Renal cortex interstitium (tissue), 11 donors: ENCODE data around the gene XG. TPM values are rescaled to one million over a fixed set of nuclear protein-coding genes. Genes with fewer than 3 reads are reported as not detected.
"Not testable (repeated sequence)": the region's sequence is repeated elsewhere in the genome, so short reads cannot be mapped to it uniquely, and the experiment has no call there.

Source experiments
- DNase-seq, 11 donors: peaks; one replicate each; pipeline ENCODE4 v3.0.0-alpha.2; 2013; ENCODE audit warnings: low read depth in 9 of 11, low spot score in 4 of 11; ENCODE audit errors: extremely low read depth in 1 of 11
- polyA plus RNA-seq, 3 donors: library from polyadenylated mRNA; unstranded; fragments of 120-200 nt; gene quantifications; one replicate each; pipeline ENCODE4 v1.2.1, GENCODE V29; 2013; ENCODE audit not compliant: insufficient read length in 3 of 3

Gene XG
- polyA plus RNA-seq, 3 donors, result 0.20 to 0.53 (median 0.50) TPM

DNA sequence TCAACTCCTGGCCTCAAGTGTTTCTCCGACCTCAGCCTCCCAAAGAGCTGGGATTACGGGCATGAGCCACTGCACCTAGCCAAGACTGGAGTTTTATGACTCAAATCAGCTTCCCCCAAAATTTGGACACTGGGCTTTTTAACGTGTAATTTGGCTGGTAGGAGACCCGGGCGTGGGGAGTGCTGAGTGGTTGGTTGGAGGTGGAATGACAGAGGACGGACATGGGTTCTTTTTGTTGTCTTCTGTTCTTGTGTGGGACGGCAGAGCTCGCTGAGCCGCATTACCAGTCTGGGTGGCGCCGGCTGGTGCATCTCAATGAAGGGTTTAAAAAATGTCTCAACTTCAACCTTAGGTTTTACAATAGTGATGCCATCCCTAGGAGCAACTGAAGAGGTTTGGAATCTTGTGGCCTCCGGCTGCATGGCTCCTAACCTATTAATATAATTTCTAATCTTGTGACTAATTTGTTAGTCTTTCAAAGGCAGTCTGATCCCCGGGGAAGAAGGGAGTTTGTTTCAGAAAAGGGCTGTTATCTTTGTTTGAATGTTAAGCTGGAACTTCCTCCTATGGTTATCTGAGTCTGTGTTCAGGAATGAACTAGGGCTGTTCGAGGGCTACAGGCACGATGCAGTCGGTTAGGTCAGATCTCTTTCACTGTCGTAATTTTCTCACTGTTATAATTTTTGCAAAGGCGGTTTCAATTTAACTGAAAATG, 50.7 kb downstream of the XG start:
- DNase-seq, result not testable (repeated sequence)

DNA sequence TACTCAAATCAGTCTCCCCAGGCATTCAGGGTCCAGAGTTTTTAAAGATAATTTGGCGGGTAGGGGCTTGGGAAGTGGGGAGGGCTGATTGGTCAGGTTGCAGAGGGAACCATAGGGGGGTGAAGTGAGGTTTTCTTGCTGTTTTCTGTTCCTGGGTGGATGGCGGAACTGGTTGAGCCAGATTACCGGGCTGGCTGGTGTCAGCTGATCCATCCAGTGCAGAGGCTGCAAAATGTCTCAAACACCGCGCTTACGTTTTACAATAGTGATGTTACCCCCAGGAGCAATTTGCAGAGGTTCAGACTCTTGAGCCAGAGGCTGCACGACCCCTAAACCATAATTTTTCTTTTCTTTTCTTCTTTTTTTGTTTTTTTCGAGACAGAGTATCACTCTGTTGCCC, 51.6 kb downstream of the XG start:
- DNase-seq, result not testable (repeated sequence)

DNA sequence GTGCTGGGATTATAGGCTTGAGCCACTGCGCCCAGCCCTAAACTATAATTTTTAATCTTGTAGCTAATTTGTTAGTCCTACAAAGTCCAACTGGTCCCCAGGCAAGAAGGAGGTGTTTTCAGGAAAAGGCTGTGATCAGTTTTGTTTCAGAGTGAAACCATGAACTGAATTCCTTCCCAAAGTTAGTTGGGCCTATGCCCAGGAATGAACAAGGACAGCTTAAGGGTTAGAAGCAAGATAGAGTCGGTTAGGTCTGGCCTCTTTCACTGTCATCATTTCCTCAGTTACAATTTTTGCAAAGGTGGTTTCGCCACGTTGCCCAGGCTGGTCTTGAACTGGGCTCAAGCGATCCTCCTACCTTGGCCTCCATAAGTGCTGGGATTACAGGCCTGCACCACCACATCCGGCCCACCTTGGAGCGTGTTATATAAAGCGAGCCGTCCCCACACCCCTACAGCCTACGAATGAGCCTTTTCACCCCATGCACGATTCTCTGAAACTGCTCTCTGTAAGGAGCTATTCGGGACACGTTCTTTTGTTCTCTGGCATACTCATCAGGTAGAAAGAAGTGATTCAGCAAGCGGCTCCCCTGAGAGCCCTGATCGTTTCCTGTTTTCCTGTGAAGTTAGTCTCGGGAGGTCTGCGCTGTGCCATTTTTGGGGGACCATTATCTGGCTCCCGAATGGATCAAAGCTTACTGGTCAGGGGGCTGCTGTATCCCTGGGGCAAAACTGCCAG, 52.4 kb downstream of the XG start:
- not testable (repeated sequence) for DNase-seq

DNA sequence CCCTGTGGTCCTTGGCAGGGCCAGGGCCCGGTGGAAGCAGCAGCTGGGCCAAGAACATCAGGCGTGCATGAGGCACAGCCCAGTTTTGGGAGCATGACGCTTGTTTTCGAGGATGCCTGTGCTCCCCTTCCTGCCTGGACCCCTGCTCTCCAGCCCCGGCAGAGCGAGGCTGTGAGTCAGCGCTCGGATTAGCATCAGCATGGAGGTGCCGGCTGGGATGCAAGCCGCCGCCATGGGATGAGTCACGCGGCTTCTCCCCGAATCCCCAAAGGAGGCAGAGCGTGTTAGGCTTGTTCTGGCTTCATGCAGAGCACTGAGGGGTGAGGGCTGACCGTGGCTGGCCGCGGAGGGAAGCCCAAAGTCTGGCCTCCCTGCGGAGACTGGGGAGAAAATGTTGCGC, 53.0 kb downstream of the XG start:
- not testable (repeated sequence) for DNase-seq

DNA sequence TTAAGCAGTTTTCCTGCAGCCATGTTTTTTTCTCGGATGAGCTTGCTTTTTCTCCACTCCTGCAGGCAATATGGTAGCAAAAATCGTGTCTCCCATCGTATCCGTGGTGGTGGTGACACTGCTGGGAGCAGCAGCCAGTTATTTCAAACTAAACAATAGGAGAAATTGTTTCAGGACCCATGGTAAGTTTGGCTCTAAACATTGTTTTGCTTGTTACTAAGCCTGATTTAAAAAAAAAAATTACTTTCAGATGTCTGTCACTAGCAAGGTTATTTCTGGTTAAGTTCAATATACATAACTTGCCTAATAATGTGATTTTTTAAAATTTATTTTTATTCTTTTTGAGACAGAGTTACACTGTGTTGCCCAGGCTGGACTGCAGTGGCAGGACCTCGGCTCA, 59.4 kb downstream of the XG start:
- DNase-seq, result no peak

DNA sequence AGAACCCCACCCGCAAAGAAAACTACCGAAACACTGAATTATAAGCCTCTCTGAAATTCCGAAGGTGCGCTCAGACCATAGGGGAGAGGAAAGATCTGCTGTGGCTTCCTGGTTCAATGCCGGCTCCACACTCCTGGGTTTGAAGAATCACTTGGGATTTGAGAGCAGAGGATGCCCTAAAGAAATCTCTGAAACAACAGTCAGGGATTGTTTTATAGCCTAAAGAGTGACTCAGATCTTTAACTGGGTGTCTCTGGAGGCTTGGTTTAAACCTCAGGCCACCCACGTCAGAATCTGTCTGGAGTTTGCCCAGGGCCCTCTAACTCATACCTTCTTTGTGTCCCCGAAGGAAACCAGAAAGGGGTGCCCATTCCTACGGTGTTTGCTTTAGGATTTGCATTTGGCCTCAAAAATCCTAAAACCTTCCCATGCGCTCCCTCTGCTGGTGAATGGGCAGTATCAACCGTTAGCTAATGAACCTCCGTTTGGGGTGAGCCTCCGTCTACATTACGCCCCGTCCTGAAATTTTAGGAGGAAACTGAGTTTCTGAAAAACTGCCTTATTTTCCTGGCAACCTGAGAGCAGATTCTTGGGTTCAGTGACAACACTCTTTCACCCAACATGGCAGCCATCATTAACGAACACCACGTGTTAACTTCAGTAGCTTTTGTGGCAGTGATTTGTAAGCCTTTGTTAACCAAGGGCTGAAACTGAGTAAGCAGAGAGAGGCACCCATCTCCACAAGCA, 60.5 kb downstream of the XG start:
- DNase-seq, result peak in 2 of 11 donors; percentile 18 to 19

DNA sequence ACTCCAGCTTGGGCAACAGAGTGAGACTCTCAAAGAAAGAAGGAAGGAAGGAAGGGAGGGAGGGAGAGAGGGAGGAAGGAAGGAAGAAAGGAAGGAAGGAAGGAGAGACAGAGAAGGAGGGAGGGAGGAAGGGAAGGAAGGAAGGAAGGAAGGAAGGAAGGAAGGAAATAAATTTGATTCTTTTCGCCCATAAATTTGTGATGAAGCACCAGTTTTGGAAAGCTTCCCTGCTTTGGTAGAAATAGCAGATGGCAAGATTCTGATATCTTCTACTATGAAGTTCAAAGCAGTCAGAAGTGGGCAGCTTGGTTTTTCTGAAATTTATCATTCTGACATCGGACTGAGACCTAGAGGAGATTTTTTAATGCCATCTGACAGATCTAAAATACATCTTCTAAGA, 65.2 kb downstream of the XG start:
- DNase-seq, result no peak

DNA sequence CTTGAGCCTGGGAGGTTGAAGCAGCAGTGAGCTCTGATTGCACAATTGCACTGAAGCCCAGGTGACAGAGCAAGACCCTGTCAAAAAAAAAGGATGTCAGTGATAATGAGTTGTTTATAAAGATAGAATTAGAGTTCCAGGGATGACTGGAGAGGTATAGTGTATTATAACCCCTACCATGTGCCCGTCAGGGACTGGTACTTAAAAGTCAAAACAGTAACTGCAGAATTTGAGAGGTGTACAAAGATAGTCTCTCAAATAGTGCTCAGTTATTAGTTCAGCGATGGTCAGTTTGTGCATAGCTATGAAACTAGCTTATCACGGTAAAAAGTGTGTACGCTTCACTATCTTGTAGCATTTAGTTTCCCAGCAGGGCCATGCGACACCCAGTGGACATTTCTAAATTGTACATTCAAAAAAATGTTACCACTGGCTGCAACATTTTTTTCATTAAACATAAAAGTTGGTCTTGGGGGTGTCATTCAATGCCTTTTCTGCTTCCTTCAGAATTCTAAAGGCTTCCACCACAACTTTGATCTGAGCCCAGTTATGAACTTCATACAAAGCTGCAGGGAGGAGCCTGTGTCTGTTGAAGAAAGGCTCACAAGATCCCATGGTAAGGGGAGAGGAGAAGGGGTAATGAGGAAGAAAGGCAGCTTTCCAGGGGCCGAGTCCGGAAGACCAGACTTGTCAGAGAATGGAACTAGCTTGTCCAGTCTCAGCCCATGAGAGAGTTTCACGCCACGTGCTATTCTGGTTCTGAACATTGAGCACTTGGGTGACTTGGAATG, 67.7 kb downstream of the XG start:
- DNase-seq, result no peak

DNA sequence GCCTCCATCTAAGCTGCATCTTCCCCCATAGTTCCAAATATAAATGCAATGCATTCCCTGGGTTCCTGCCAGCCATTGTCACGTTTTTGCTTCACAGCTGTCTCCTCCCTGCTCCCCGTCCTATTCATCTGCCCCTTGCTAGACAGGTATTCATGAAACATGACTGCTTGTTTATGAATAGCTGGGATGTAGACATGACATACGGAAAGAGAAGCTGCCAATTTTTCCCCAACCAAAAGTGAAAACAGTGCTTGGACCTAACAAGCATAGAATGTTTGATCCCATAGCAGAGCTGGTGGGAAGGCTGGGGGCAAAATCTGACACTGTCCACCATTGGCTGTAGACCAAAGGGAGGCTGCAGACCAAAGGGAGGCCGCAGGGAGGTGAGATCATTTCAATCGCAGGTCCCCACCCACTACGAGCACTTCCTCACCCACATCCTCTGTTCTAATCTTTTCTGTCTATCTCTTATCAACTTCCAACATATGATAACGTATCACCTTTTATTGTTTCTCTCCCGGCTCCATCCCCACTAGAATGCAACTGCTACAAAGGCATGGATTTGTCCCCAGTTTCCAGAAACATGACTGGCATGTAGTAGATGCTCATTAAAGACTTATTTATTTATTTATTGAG, 68.4 kb downstream of the XG start:
- DNase-seq, result no peak

DNA sequence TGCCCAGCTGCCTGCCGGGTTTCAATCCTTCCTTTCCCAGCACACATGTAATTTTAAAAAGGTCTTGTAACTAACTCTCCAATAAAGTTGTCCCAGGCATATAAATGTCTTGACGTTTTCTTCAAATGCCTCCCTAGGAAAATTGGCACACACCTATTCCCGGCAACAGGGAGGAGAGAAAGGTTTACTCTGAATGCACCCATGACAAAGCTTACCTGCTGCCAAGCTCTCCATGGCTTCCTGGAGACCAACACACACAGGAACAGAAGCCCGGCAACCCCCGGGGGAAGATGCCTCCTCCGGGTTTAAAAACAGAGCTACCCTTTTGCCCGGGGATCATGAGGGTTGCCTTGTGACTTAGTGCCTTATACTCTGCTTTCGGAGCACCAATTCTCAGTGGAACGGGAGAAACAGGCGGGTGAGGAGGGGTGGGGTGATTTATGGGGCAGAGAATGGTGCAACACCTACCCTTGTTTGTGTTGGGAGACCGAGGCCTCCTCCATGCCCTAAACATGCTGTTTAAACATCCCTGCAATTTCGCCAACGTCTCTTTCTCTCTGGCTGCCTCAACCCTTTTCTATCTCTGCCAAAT, 72.1 kb downstream of the XG start:
- DNase-seq, result no peak

DNA sequence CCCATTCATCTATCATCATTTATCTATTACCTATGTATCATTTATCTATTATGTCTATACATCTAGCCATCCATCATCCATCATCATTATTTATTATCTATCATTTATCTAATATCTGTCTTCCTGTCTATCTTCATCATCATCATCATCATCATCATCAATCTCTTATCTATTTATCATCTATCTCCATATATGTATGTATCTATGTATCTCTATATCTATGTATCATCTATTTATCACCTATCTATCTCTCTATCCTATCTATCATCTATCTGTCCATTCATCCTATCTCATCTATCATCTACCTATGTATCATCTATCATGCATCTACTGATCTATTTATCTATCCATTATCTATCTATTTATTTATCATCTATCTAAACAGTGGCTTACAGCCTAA, 73.0 kb downstream of the XG start:
- no peak for DNase-seq

DNA sequence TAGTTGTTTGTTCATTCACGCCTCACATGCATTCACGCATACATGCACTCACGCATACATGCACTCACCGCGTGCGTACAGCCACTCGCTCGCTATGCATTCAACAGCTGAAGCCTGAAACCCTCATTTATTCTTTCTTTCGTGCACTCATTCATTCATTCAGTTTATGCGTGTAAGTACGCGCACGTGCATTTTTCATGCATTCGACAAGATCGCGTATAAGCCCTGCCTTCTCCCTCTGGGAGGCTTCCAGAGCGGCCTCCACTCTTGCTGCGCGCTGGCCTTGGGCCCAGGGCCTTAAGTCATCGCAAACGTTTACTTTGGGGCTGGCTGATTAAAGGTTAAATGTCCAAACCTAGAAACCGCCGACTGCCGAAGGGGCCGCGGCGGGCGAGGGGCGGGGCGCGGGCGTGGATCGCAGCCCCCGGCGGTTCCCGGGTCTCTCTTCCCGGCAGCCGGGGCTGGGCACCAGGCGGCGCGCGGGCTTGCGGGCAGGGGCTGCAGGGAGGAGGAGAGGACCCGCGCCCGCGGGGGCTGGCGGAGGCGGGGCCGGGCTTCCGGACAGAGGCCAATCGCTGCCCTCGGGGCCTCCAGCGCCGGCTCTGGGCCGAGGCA, 76.6 kb downstream of the XG start, which contains the start of gene GYG2:
GYG2 (plus strand) TSS at position 587 of the 615 bp plus-strand sequence. CDS start 1,259 bp downstream, outside the sequence.
- DNase-seq, result peak in 2 of 11 donors; percentile 20 to 43

DNA sequence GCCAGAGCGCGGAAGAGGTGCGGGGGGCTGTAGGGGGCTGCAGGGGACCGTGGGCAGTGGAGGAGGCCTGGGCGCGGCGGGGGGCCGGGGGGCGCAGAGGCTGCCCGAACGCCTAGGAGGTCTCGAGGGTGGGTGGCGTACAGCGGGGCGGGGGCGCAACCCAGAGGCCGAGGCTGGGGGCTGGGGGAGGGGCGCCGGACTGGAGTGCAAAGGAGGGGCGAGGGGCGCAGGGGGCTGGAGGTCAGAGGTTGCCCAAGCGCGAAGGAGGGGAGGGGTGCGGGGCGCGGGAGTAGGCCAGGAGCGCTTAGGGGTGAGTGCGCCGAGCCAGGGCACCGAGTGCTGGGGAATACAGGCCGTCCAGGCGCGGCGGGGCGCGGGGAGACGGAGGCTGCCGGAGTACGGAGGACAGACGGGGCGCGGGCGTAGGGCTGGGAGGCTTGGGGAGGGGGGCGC, 77.1 kb downstream of the XG start:
- no peak for DNase-seq

DNA sequence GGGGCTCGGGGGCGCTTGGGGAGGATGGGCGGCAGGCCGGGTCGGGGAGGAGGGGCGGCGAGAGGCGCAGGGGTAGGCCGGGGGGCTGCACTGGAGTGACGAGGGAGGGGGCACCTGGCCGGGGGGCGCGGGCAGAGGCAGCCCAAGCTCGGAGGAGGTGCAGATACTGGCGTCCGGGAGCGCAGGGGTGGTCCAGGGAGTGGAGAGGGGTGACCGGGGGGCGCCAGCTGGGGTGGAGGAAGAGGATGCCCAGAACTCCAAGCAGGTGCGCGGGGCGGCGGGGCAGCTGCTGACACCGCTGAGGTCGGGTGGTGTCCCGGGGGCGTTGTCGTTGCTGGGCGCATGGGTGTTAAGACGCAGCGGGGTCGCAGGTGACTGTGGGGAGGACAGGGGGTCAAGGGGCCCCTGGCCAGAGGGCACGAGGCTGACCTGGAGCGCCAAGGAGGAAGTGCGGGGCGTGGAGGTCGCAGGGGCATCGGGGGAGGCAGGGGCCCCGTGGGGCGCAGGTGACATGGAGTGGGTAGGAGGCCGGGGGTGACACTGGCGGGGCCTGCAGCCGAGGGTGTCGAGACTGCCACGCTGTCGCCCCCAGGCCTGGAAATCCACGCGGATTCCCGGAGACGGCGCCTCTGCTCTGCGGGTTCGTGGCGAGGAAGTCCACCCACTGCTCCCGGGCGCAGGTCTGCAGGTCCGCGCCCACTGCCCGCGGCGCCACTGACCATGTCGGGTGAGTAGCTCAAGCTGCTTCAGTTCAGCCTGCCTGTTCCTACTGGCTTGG, 77.8 kb downstream of the XG start:
- DNase-seq, result no peak

DNA sequence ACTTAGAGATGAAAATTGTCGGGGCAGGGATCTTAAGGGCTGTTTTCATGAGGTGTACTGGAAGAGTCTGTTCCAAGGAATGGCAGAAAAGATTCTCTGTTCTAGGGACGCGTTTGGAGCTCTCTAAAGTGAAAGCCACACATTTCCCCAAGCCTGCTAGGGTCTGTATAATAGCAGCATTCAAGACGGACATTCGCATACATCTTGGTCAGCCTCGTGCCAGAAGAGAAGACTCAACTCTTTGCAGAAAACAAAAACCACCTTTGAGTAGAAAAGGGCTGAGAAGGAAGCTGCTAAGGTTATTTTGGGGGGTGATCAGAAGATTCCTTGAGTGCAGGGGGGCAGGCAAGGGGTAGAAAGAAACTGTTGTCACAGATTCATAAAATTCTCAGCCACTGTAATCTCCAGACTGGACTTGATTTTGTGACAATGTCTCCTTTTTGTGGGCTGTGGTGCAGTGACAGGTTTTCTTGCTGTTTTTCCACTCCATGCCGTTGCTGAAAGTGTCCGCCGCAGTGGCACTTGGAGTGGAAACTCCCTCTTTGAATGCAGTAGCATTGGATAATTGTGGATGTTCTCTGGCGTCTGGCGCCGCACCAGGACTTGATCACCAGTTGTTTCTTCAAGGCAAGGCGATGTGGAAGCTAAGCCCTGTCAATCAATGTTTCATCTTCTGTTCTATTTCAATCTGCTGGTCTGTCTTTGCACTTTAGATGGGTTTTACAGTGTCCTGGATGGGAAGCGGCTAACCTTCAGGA, 79.8 kb downstream of the XG start:
- no peak for DNase-seq

DNA sequence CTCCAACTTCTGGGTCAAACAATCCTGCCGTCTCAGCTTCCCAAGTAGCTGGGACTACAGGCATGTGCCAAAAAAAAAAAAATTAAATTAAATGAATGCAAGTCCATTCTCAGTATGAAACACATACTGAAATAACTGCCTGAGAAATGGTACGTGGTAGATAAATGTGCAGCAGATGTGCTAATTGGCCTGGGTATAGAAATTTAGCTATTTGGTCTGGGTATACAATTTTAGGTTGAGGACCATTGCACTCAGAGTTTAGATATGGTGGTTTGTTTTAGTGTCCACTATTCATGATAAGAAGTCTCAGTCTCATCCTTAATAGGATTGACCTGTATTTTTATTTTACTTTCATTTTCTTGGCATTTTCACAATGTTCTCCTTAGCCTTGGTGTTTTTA, 86.1 kb downstream of the XG start:
- DNase-seq, result no peak
